Esophagus squamous epithelium (tissue), 4 donors: ENCODE results near the gene SUN3.

Experiments used
- CTCF ChIP-seq, 6 experiments: fragments of 450-650 bp in 4 of 6; fragments of 200-600 bp in 2 of 6; sonication (generic) in 2 of 6; IDR thresholded peaks; one replicate each; pipeline ENCODE4 v1.5.1; 2016 to 2019; ENCODE audit warnings: antibody characterized with exemption in 6 of 6, mild to moderate bottlenecking in 4 of 6, moderate library complexity in 4 of 6
- POLR2A ChIP-seq, 4 donors: fragments of 450-650 bp; IDR thresholded peaks; one replicate each; pipeline ENCODE4 v1.6.1; 2017; ENCODE audit warnings: antibody characterized with exemption in 4 of 4, mild to moderate bottlenecking in 4 of 4, moderate library complexity in 3 of 4

GRCh38 chr7:47943676-47944474 lies 85.0 kb downstream of the SUN3 start:
- TF ChIP-seq CTCF (IDR thresholded peaks at IDR 0.05) (no peak), POLR2A (IDR thresholded peaks at IDR 0.05) (no peak)
